ENCODE results near the gene CTDP1.

CTDP1 gene

GRCh38 chr18:79789901-79790890 is 110.6 kb downstream of the CTDP1 start:
- no peak overlapping the region for H3K4me2 ChIP-seq (ENCODE audit: low read depth, low read length)
- no peaks in the 10 kb centered on the region for H3K79me2 ChIP-seq (ENCODE audit: low read length)
- no peak for DNase-seq
- H3K27me3 ChIP-seq (replicated peaks; ENCODE audit: insufficient read depth, low read length): no peaks in the 10 kb centered on the region
- H3K27ac ChIP-seq (ENCODE audit: low read length): no peak overlapping the region
- no peaks in the 10 kb centered on the region for H3K4me1 ChIP-seq (ENCODE audit: low read length)
- H3K9me2 ChIP-seq (replicated peaks; ENCODE audit: insufficient read depth, low read length): no peaks in the 10 kb centered on the region
- no peaks in the 10 kb centered on the region for H3F3A ChIP-seq (ENCODE audit: insufficient read depth, low read length)
- H3K9ac ChIP-seq (ENCODE audit: low read length): no peak overlapping the region
- H3K4me3 ChIP-seq (ENCODE audit: low read length): no peak overlapping the region
- H2AFZ ChIP-seq (ENCODE audit: low read length): no peak overlapping the region
- no peaks in the 10 kb centered on the region for H4K20me1 ChIP-seq (ENCODE audit: insufficient read depth, low read length)
- no peaks in the 10 kb centered on the region for H3K36me3 ChIP-seq (replicated peaks; ENCODE audit: insufficient read depth, low read length)
- TF ChIP-seq CTCF (IDR thresholded peaks at IDR 0.05; ENCODE audit: low read length): no peak
- no peak for TF ChIP-seq EZH2 (optimal IDR thresholded peaks at IDR 0.05; ENCODE audit: low read depth, low read length)
- no peak for TF ChIP-seq EZH2phosphoT487 (IDR thresholded peaks at IDR 0.05; ENCODE audit: low read length)
- H3K9me3 ChIP-seq (replicated peaks; ENCODE audit: insufficient read depth, low read length): no peaks in the 10 kb centered on the region

- no peaks in the 10 kb centered on the region for H3K79me2 ChIP-seq (ENCODE audit: low read length)
- no peaks in the 10 kb centered on the region for H3K36me3 ChIP-seq (replicated peaks; ENCODE audit: insufficient read depth, low read length)
- H3K9me2 ChIP-seq (replicated peaks; ENCODE audit: insufficient read depth, low read length): no peaks in the 10 kb centered on the region
- H2AFZ ChIP-seq (ENCODE audit: low read length): no peak overlapping the region
- H3K9me3 ChIP-seq (replicated peaks; ENCODE audit: insufficient read depth, low read length): no peaks in the 10 kb centered on the region
- H3K4me3 ChIP-seq (ENCODE audit: low read length): no peak overlapping the region
- DNase-seq: no peak
- H3F3A ChIP-seq (ENCODE audit: insufficient read depth, low read length): no peaks in the 10 kb centered on the region
- no peaks in the 10 kb centered on the region for H4K20me1 ChIP-seq (ENCODE audit: insufficient read depth, low read length)
- H3K4me2 ChIP-seq (ENCODE audit: low read depth, low read length): no peak overlapping the region
- H3K4me1 ChIP-seq (ENCODE audit: low read length): no peaks in the 10 kb centered on the region
- no peak for TF ChIP-seq EZH2phosphoT487 (IDR thresholded peaks at IDR 0.05; ENCODE audit: low read length)
- no peak for TF ChIP-seq EZH2 (optimal IDR thresholded peaks at IDR 0.05; ENCODE audit: low read depth, low read length)
- TF ChIP-seq CTCF (IDR thresholded peaks at IDR 0.05; ENCODE audit: low read length): no peak
- H3K27me3 ChIP-seq (replicated peaks; ENCODE audit: insufficient read depth, low read length): no peaks in the 10 kb centered on the region
- H3K9ac ChIP-seq (ENCODE audit: low read length): no peak overlapping the region
- H3K27ac ChIP-seq (ENCODE audit: low read length): no peak overlapping the region
Observed at GRCh38 chr18:79790996-79791972, 111.7 kb downstream of the CTDP1 start.

- Histone ChIP-seq H2AFZ (ENCODE audit: low read length) (no peak overlapping the region), H3K4me2 (ENCODE audit: low read depth, low read length) (no peak overlapping the region), H3K27me3 (replicated peaks; ENCODE audit: insufficient read depth, low read length) (no peaks in the 10 kb centered on the region), H3K9ac (ENCODE audit: low read length) (no peak overlapping the region), H3K4me3 (ENCODE audit: low read length) (no peak overlapping the region), H3K4me1 (ENCODE audit: low read length) (no peaks in the 10 kb centered on the region), H3K79me2 (ENCODE audit: low read length) (no peaks in the 10 kb centered on the region), H3K36me3 (replicated peaks; ENCODE audit: insufficient read depth, low read length) (no peaks in the 10 kb centered on the region), H4K20me1 (ENCODE audit: insufficient read depth, low read length) (no peaks in the 10 kb centered on the region), H3K27ac (ENCODE audit: low read length) (no peak overlapping the region), H3F3A (ENCODE audit: insufficient read depth, low read length) (no peaks in the 10 kb centered on the region), H3K9me2 (replicated peaks; ENCODE audit: insufficient read depth, low read length) (no peaks in the 10 kb centered on the region), H3K9me3 (replicated peaks; ENCODE audit: insufficient read depth, low read length) (no peaks in the 10 kb centered on the region)
- DNase-seq: no peak
- no peak for TF ChIP-seq CTCF (IDR thresholded peaks at IDR 0.05; ENCODE audit: low read length)
- TF ChIP-seq EZH2 (optimal IDR thresholded peaks at IDR 0.05; ENCODE audit: low read depth, low read length): no peak
Observed at GRCh38 chr18:79792096-79792987, 112.7 kb downstream of the CTDP1 start.

Data from MM.1S (cell line).